Suppressor macrophage treated with lipopolysaccharide for 4 hours (primary cell): Measurements from ENCODE around the gene FGD6.
"Not testable (repeated sequence)": the region's sequence is repeated elsewhere in the genome, so short reads cannot be mapped to it uniquely, and the experiment has no call there.

ENCODE experiments used
- DNase-seq: peaks from one replicate; pipeline ENCODE4 v3.0.0-alpha.2; 2020

FGD6 gene

GRCh38 chr12:95118138-95118787, 99.0 kb downstream of the FGD6 start:
- no peak for DNase-seq

- peak; percentile 85 for DNase-seq
Observed at GRCh38 chr12:95117178-95117599, 100.1 kb downstream of the FGD6 start.

- no peak for DNase-seq
Observed at GRCh38 chr12:95116773-95117172, 100.5 kb downstream of the FGD6 start.

- DNase-seq = no peak
Observed at GRCh38 chr12:95116341-95116740, 100.9 kb downstream of the FGD6 start.

GRCh38 chr12:95115641-95116040, 101.6 kb downstream of the FGD6 start:
- no peak for DNase-seq

GRCh38 chr12:95114766-95115405, 102.4 kb downstream of the FGD6 start:
- DNase-seq = peak; percentile 20

- no peak for DNase-seq
Observed at GRCh38 chr12:95107362-95107761, 109.9 kb downstream of the FGD6 start.

GRCh38 chr12:95105540-95105939, 111.7 kb downstream of the FGD6 start:
- no peak for DNase-seq

- DNase-seq = no peak
Observed at GRCh38 chr12:95104919-95105452, 112.3 kb downstream of the FGD6 start.

- DNase-seq = peak; percentile 74
Observed at GRCh38 chr12:95102916-95103671, 114.2 kb downstream of the FGD6 start.

- not testable (repeated sequence) for DNase-seq
Observed at GRCh38 chr12:95101957-95102356, 115.3 kb downstream of the FGD6 start.

- DNase-seq = no peak
Observed at GRCh38 chr12:95100264-95101190, 116.7 kb downstream of the FGD6 start.

GRCh38 chr12:95099270-95099790, 117.9 kb downstream of the FGD6 start:
- DNase-seq = no peak

- no peak for DNase-seq
Observed at GRCh38 chr12:95096852-95097251, 120.4 kb downstream of the FGD6 start.

- DNase-seq = no peak
Observed at GRCh38 chr12:95096378-95096777, 120.9 kb downstream of the FGD6 start.

GRCh38 chr12:95095866-95096265, 121.4 kb downstream of the FGD6 start:
- DNase-seq = peak; percentile 19

GRCh38 chr12:95089462-95089861, 127.8 kb downstream of the FGD6 start:
- no peak for DNase-seq

- DNase-seq = peak; percentile 18
Observed at GRCh38 chr12:95088379-95088778, 128.9 kb downstream of the FGD6 start.

- DNase-seq = no peak
Observed at GRCh38 chr12:95085612-95086011, 131.7 kb downstream of the FGD6 start.

GRCh38 chr12:95083938-95084337, 133.3 kb downstream of the FGD6 start:
- no peak for DNase-seq

GRCh38 chr12:95083471-95083870, 133.8 kb downstream of the FGD6 start:
- no peak for DNase-seq

GRCh38 chr12:95077341-95077740, 139.9 kb downstream of the FGD6 start:
- DNase-seq = no peak
